ENCODE data around the gene PNPLA5.

The PNPLA5 gene

DNA sequence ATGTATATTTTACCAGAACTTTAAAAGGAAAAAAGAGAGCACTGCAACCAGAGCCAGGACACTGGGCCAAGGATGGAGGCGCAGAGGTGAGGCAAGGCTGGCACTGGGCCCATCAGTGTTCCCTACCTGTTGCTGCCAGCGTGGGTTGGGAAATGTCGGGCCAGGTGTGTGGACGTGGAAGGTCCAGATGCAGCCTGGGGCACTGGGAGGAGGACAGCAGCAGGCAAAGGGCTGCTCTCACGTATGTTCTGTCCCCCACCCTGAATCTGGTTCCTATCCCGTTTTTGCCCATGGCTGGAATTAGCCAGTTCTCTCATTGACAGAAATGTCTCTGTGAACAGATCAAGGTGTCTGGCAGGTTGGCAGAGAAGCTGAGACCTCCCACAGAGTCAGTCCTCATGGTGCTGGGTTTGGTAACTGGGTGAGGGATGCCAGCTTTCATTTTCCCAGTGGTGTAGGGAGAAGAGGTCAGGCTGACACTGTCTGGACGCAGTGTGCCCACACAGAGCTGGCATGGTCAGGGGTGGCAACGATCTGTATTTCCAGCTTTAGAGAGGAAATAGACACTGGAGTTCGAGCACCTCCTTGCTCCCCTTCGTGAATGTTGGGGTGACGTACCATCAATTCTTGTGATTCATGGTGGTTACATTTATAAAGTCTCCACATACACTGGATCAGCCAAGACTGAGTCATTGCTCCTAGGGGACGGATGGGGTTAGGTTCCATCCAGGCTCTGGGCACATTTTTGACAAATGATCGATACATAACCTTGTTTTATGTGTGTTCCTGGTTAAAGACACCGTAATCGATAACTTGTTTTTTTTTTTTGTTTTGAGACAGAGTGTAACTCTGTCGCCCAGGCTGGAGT lies 27.5 kb upstream of the PNPLA5 start:
- no peak overlapping the region for H3K4me3 ChIP-seq (ENCODE audit: low read length)
- H3K4me2 ChIP-seq (ENCODE audit: low read length) = no peak overlapping the region
- H3K9me3 ChIP-seq (ENCODE audit: insufficient read depth, low read length) = no peaks in the 10 kb centered on the region
- H3K79me2 ChIP-seq (ENCODE audit: low read length) = no peaks in the 10 kb centered on the region
- no peak for TF ChIP-seq EZH2phosphoT487 (IDR thresholded peaks at IDR 0.05; ENCODE audit: low read depth)
- TF ChIP-seq, protein P1, sequence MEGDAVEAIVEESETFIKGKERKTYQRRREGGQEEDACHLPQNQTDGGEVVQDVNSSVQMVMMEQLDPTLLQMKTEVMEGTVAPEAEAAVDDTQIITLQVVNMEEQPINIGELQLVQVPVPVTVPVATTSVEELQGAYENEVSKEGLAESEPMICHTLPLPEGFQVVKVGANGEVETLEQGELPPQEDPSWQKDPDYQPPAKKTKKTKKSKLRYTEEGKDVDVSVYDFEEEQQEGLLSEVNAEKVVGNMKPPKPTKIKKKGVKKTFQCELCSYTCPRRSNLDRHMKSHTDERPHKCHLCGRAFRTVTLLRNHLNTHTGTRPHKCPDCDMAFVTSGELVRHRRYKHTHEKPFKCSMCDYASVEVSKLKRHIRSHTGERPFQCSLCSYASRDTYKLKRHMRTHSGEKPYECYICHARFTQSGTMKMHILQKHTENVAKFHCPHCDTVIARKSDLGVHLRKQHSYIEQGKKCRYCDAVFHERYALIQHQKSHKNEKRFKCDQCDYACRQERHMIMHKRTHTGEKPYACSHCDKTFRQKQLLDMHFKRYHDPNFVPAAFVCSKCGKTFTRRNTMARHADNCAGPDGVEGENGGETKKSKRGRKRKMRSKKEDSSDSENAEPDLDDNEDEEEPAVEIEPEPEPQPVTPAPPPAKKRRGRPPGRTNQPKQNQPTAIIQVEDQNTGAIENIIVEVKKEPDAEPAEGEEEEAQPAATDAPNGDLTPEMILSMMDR (IDR thresholded peaks at IDR 0.05; ENCODE audit: low read depth, low read length) = no peak
- H2AFZ ChIP-seq (ENCODE audit: low read depth, low read length) = no peak overlapping the region
- H3K36me3 ChIP-seq (replicated peaks; ENCODE audit: low read depth, low read length) = no peaks in the 10 kb centered on the region
- no peaks in the 10 kb centered on the region for H3K4me1 ChIP-seq (ENCODE audit: low read length)
- no peak overlapping the region for H3K27ac ChIP-seq (ENCODE audit: low read length)
- H4K20me1 ChIP-seq (ENCODE audit: insufficient read depth, low read length) = no peaks in the 10 kb centered on the region
- H3K9ac ChIP-seq (ENCODE audit: low read length) = no peak overlapping the region
- peaks cover 8% of the 10 kb centered on the region; the same call in 1 of the 2 replicates for H3K27me3 ChIP-seq (ENCODE audit: low read depth, low read length)

- H3K4me3 ChIP-seq (ENCODE audit: low read length) = no peak overlapping the region
- H3K9ac ChIP-seq (ENCODE audit: low read length) = no peak overlapping the region
- H3K4me2 ChIP-seq (ENCODE audit: low read length) = no peak overlapping the region
- no peaks in the 10 kb centered on the region for H3K4me1 ChIP-seq (ENCODE audit: low read length)
- no peak overlapping the region for H3K27ac ChIP-seq (ENCODE audit: low read length)
- H2AFZ ChIP-seq (ENCODE audit: low read depth, low read length) = no peak overlapping the region
- no peak for TF ChIP-seq EZH2phosphoT487 (IDR thresholded peaks at IDR 0.05; ENCODE audit: low read depth)
- TF ChIP-seq, protein P1 (IDR thresholded peaks at IDR 0.05; ENCODE audit: low read depth, low read length) = no peak
- no peaks in the 10 kb centered on the region for H4K20me1 ChIP-seq (ENCODE audit: insufficient read depth, low read length)
- H3K36me3 ChIP-seq (replicated peaks; ENCODE audit: low read depth, low read length) = no peaks in the 10 kb centered on the region
- H3K9me3 ChIP-seq (ENCODE audit: insufficient read depth, low read length) = no peaks in the 10 kb centered on the region
- peaks cover 8% of the 10 kb centered on the region; the same call in 1 of the 2 replicates for H3K27me3 ChIP-seq (ENCODE audit: low read depth, low read length)
- no peaks in the 10 kb centered on the region for H3K79me2 ChIP-seq (ENCODE audit: low read length)
Observed at GRCh38 chr22:43917521-43917920, 25.7 kb upstream of the PNPLA5 start.

DNA sequence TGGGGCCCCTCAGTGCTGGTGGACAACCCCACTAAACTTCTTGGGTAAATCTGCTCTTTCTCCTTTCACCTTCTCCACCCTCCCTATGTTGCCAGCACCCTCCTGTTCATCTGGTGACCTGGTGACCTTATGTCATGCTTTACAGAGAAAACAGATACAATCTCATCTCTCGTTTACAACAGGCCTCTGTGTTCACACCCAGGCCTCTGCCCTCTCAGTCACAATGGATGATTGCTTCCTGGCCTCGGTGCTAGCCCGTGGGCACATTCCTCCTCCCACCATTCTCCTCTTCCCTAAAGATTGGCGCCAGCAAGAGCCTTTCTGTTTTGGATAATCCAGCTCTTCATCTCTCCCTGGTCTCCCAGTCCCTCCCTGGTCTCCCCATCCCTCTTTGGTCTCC lies 19.5 kb upstream of the PNPLA5 start:
- TF ChIP-seq, protein P1 (IDR thresholded peaks at IDR 0.05; ENCODE audit: low read depth, low read length) = no peak
- no peak for TF ChIP-seq EZH2phosphoT487 (IDR thresholded peaks at IDR 0.05; ENCODE audit: low read depth)
- Histone ChIP-seq H3K79me2 (ENCODE audit: low read length) (no peaks in the 10 kb centered on the region), H3K4me3 (ENCODE audit: low read length) (no peak overlapping the region), H3K9ac (ENCODE audit: low read length) (no peak overlapping the region), H4K20me1 (ENCODE audit: insufficient read depth, low read length) (no peaks in the 10 kb centered on the region), H2AFZ (ENCODE audit: low read depth, low read length) (no peak overlapping the region), H3K9me3 (ENCODE audit: insufficient read depth, low read length) (no peaks in the 10 kb centered on the region), H3K4me2 (ENCODE audit: low read length) (no peak overlapping the region), H3K27ac (ENCODE audit: low read length) (no peak overlapping the region), H3K36me3 (replicated peaks; ENCODE audit: low read depth, low read length) (no peaks in the 10 kb centered on the region), H3K27me3 (ENCODE audit: low read depth, low read length) (peaks cover 33% of the 10 kb centered on the region), H3K4me1 (ENCODE audit: low read length) (no peaks in the 10 kb centered on the region)

DNA sequence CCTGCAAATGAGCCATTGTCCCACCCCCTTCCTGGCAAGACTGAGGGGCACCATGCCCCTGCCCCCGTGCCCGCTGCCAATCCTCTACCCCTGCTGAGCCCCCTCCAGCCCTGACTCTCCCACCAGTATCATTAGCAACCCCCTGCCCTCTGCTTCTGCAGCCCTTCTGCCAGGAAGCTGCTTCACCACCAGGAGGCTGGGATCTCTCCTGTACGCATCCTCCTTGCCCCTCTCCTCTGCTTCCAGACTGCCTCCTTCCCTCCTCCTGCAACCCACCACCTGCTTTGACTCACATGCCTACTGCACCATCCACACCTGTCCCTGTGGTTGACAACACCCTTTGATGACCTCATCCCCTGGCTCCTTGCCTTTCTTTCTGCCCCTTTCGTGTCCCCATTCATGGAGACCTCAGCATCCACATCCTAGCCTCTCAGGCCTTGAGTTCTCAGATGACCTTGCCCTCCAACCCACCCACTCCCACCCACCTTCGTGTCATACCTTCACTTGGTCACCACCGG lies 18.4 kb upstream of the PNPLA5 start:
- Histone ChIP-seq H3K4me3 (ENCODE audit: low read length) (no peak overlapping the region), H3K4me2 (ENCODE audit: low read length) (no peak overlapping the region), H3K9me3 (ENCODE audit: insufficient read depth, low read length) (no peaks in the 10 kb centered on the region), H3K27me3 (ENCODE audit: low read depth, low read length) (peaks cover 33% of the 10 kb centered on the region), H3K79me2 (ENCODE audit: low read length) (no peaks in the 10 kb centered on the region), H4K20me1 (ENCODE audit: insufficient read depth, low read length) (no peaks in the 10 kb centered on the region), H2AFZ (ENCODE audit: low read depth, low read length) (no peak overlapping the region), H3K4me1 (ENCODE audit: low read length) (no peaks in the 10 kb centered on the region), H3K27ac (ENCODE audit: low read length) (no peak overlapping the region), H3K36me3 (replicated peaks; ENCODE audit: low read depth, low read length) (no peaks in the 10 kb centered on the region), H3K9ac (ENCODE audit: low read length) (no peak overlapping the region)
- TF ChIP-seq EZH2phosphoT487 (IDR thresholded peaks at IDR 0.05; ENCODE audit: low read depth) = no peak
- TF ChIP-seq, protein P1 (IDR thresholded peaks at IDR 0.05; ENCODE audit: low read depth, low read length) = no peak
